GM23338 (cell line): ENCODE data around the gene QKI. TPM values are rescaled to one million over a fixed set of nuclear protein-coding genes. Genes with fewer than 3 reads are reported as not detected.

Source experiments
- ATAC-seq: fragments of 200-7000 bp; cut with Tn5 transposase; 3 replicates; pipeline ENCODE4 v1.9.1; 2020
- DNase-seq: peaks from one replicate; pipeline ENCODE4 v3.0.0-alpha.2; 2015; ENCODE audit warnings: low spot score
- H2AFZ ChIP-seq: fragments of 200-600 bp; sonication (generic); 2 replicates; pipeline ENCODE4 v1.8.0; 2016; ENCODE audit warnings: antibody characterized with exemption, mild to moderate bottlenecking, moderate library complexity
- H3F3A ChIP-seq: fragments of 200-600 bp; sonication (generic); replicated peaks from 2 replicates; pipeline ENCODE4 v1.8.0; 2017; ENCODE audit warnings: antibody characterized with exemption, mixed run types, low read depth
- H3K27ac ChIP-seq: fragments of 200-600 bp; sonication (generic); 2 replicates; pipeline ENCODE4 v1.6.1; 2016; ENCODE audit warnings: low read depth
- H3K27me3 ChIP-seq: fragments of 200-600 bp; sonication (generic); 2 replicates; pipeline ENCODE4 v1.8.0; 2016; ENCODE audit warnings: mild to moderate bottlenecking, mixed run types, moderate library complexity; ENCODE audit not compliant: insufficient read depth
- H3K36me3 ChIP-seq: fragments of 200-600 bp; sonication (generic); 2 replicates; pipeline ENCODE4 v1.8.0; 2016; ENCODE audit warnings: mild to moderate bottlenecking; ENCODE audit not compliant: insufficient read depth
- H3K4me1 ChIP-seq: fragments of 200-600 bp; sonication (generic); 2 replicates; pipeline ENCODE4 v1.8.0; 2016; ENCODE audit warnings: mild to moderate bottlenecking, moderate library complexity; ENCODE audit not compliant: insufficient read depth
- H3K4me2 ChIP-seq: fragments of 200-600 bp; sonication (generic); 2 replicates; pipeline ENCODE4 v1.7.1; 2017; ENCODE audit warnings: mixed run types
- H3K4me3 ChIP-seq: fragments of 200-600 bp; sonication (generic); 2 replicates; pipeline ENCODE4 v1.6.1; 2016; ENCODE audit warnings: mixed run types
- H3K79me2 ChIP-seq: fragments of 200-600 bp; sonication (generic); replicated peaks from 2 replicates; pipeline ENCODE4 v1.8.0; 2017; ENCODE audit warnings: mild to moderate bottlenecking; ENCODE audit not compliant: insufficient read depth
- H3K9me2 ChIP-seq: fragments of 200-600 bp; sonication (generic); 2 replicates; pipeline ENCODE4 v1.8.0; 2017; ENCODE audit not compliant: insufficient read depth
- H4K20me1 ChIP-seq: fragments of 200-600 bp; sonication (generic); replicated peaks from 2 replicates; pipeline ENCODE4 v1.8.0; 2017; ENCODE audit warnings: mild to moderate bottlenecking; ENCODE audit not compliant: insufficient read depth
- H3K27ac Mint-ChIP-seq: 2 replicates; pipeline ENCODE4 v1.8.0; 2020; ENCODE audit warnings: inconsistent platforms, mild to moderate bottlenecking, moderate library complexity, mixed read lengths
- H3K27me3 Mint-ChIP-seq: 3 replicates; pipeline ENCODE4 v1.8.0; 2022; ENCODE audit warnings: low read depth, mild to moderate bottlenecking, moderate library complexity, mixed read lengths, inconsistent platforms; ENCODE audit not compliant: insufficient read depth, poor library complexity
- H3K36me3 Mint-ChIP-seq: 3 replicates; pipeline ENCODE4 v1.8.0; 2021; ENCODE audit warnings: low read depth, mild to moderate bottlenecking, inconsistent platforms, moderate library complexity, mixed read lengths
- H3K4me1 Mint-ChIP-seq: 3 replicates; pipeline ENCODE4 v1.8.0; 2020; ENCODE audit warnings: mild to moderate bottlenecking, inconsistent platforms, mixed read lengths
- H3K4me3 Mint-ChIP-seq: 3 replicates; pipeline ENCODE4 v1.8.0; 2021; ENCODE audit warnings: moderate library complexity, mild to moderate bottlenecking, inconsistent platforms, mixed read lengths
- H3K9me3 Mint-ChIP-seq: 3 replicates; pipeline ENCODE4 v1.8.0; 2020; ENCODE audit warnings: moderate library complexity, mild to moderate bottlenecking, inconsistent platforms, mixed read lengths
- CREB1 ChIP-seq: fragments of 250-450 bp; sonication (Bioruptor Pico); IDR thresholded peaks from 2 replicates; pipeline ENCODE4 v1.5.0; 2020; ENCODE audit warnings: low read depth, mild to moderate bottlenecking, moderate library complexity
- CTCF ChIP-seq, 2 experiments: fragments of 200-600 bp in 1 of 2; sonication (generic) in 1 of 2; conservative IDR thresholded peaks; 2 replicates each; pipeline versions ENCODE4 v1.5.1 to v1.6.1; 2016 to 2017; ENCODE audit warnings: antibody characterized with exemption in 2 of 2, low read depth in 2 of 2, mild to moderate bottlenecking in 2 of 2, moderate library complexity in 1 of 2
- ETS1 ChIP-seq: IDR thresholded peaks from 2 replicates; pipeline ENCODE4 v1.6.1; 2016; ENCODE audit warnings: antibody characterized with exemption
- EZH2 ChIP-seq: fragments of 200-600 bp; sonication (generic); IDR thresholded peaks from one replicate; pipeline ENCODE4 v1.8.0; 2017; ENCODE audit warnings: antibody characterized with exemption, mild to moderate bottlenecking, low read depth; ENCODE audit not compliant: unreplicated experiment
- EZH2phosphoT487 ChIP-seq: fragments of 200-600 bp; sonication (generic); IDR thresholded peaks from one replicate; pipeline ENCODE4 v1.8.1; 2018; ENCODE audit warnings: antibody characterized with exemption; ENCODE audit not compliant: unreplicated experiment
- JUNB ChIP-seq: IDR thresholded peaks from one replicate; pipeline ENCODE4 v1.6.1; 2016; ENCODE audit warnings: antibody characterized with exemption; ENCODE audit not compliant: unreplicated experiment
- NANOG ChIP-seq: IDR thresholded peaks from 2 replicates; pipeline ENCODE4 v1.6.1; 2016; ENCODE audit warnings: antibody characterized with exemption, borderline replicate concordance
- POLR2AphosphoS5 ChIP-seq: IDR thresholded peaks from 2 replicates; pipeline ENCODE4 v1.6.1; 2016; ENCODE audit warnings: antibody characterized with exemption, low read depth
- REST ChIP-seq: IDR thresholded peaks from one replicate; pipeline ENCODE4 v1.6.1; 2018; ENCODE audit warnings: antibody characterized with exemption; ENCODE audit not compliant: unreplicated experiment
- STAT1 ChIP-seq: IDR thresholded peaks from one replicate; pipeline ENCODE4 v1.6.1; 2016; ENCODE audit warnings: antibody characterized with exemption; ENCODE audit not compliant: unreplicated experiment
- ZNF114 ChIP-seq: fragments of 250-450 bp; sonication (Bioruptor Pico); IDR thresholded peaks from 2 replicates; pipeline ENCODE4 v1.5.0; 2020; ENCODE audit warnings: mild to moderate bottlenecking, moderate library complexity
- ZNF331 ChIP-seq: fragments of 250-450 bp; sonication (Bioruptor Pico); IDR thresholded peaks from 2 replicates; pipeline ENCODE4 v1.5.0; 2020; ENCODE audit warnings: low read depth, mild to moderate bottlenecking, moderate library complexity
- ZNF462 ChIP-seq: fragments of 250-450 bp; sonication (Bioruptor Pico); IDR thresholded peaks from 2 replicates; pipeline ENCODE4 v1.5.0; 2020; ENCODE audit warnings: mild to moderate bottlenecking, moderate library complexity
- polyA plus RNA-seq: library from polyadenylated mRNA; unstranded; fragments of >200 nt; fragmentation: Nextera tagmentation; extraction: Ambion mirVana; gene quantifications from 2 replicates; pipeline ENCODE4 v1.2.1, GENCODE V29; 2016
- total RNA-seq: library from RNA; depleted of rRNA; stranded (reverse); fragments of >200 nt; shearing (Covaris generic); gene quantifications from 2 replicates; pipeline ENCODE4 v1.2.3, GENCODE V29; 2014

QKI gene
- total and polyA plus RNA-seq, 2 experiments from 2014 or later = 60.8 to 159 TPM

GRCh38 chr6:163568275-163568674 is 153.8 kb downstream of the QKI start:
- DNase-seq (no peak), ATAC-seq (no peak)
- no peaks in the 10 kb centered on the region for H3F3A ChIP-seq
- H3K4me1 ChIP-seq = peaks cover 15% of the 10 kb centered on the region
- no peaks in the 10 kb centered on the region for H4K20me1 ChIP-seq
- Mint-ChIP-seq H3K4me3 (no peak overlapping the region), H3K36me3 (peaks cover 27% of the 10 kb centered on the region; the same call in 2 of the 3 replicates), H3K4me1 (peaks cover 30% of the 10 kb centered on the region), H3K27ac (no peak overlapping the region), H3K9me3 (no peaks in the 10 kb centered on the region), H3K27me3 (peaks cover 8% of the 10 kb centered on the region)
- no peaks in the 10 kb centered on the region for H3K9me2 ChIP-seq
- peaks cover 5% of the 10 kb centered on the region; the same call in 1 of the 2 replicates for H3K36me3 ChIP-seq
- H3K27ac ChIP-seq = no peak overlapping the region
- H3K4me2 ChIP-seq = no peak overlapping the region
- no peak overlapping the region for H2AFZ ChIP-seq
- no peak overlapping the region for H3K4me3 ChIP-seq
- TF ChIP-seq ZNF114 (CRISPR knock-in tag) = no peak
- TF ChIP-seq ETS1 = no peak
- TF ChIP-seq STAT1 = no peak
- no peak for TF ChIP-seq REST
- no peak for TF ChIP-seq NANOG
- TF ChIP-seq JUNB = no peak
- TF ChIP-seq EZH2 = no peak
- no peak for TF ChIP-seq EZH2phosphoT487
- TF ChIP-seq POLR2AphosphoS5 = no peak
- TF ChIP-seq ZNF462 (CRISPR knock-in tag) = no peak
- no peak for TF ChIP-seq ZNF331 (CRISPR knock-in tag)
- no peak for TF ChIP-seq CTCF (conservative IDR thresholded peaks at IDR 0.05; ENCODE audit: low read depth in 2 of 2)
- TF ChIP-seq CREB1 = no peak
- no peaks in the 10 kb centered on the region for H3K27me3 ChIP-seq
- H3K79me2 ChIP-seq = 0 out of 2 replicates have a peak, but pooled peaks cover 8% of the 10 kb centered on the region
